Measurements from ENCODE around the gene NUP210.

- TF ChIP-seq SMC3 (IDR thresholded peaks at IDR 0.05; ENCODE audit: low read depth, low read length) (no peak), CTCF (IDR thresholded peaks at IDR 0.05) (no peak), ZBTB33 (IDR thresholded peaks at IDR 0.05; ENCODE audit: borderline replicate concordance, low read depth) (no peak), TAF1 (IDR thresholded peaks at IDR 0.05; ENCODE audit: borderline replicate concordance, low read depth, low read length) (no peak), EP300 (IDR thresholded peaks at IDR 0.05; ENCODE audit: borderline replicate concordance in 1 of 2, low read depth in 1 of 2, low read length in 1 of 2) (no peak), MAX (IDR thresholded peaks at IDR 0.05; ENCODE audit: low read depth) (no peak), REST (IDR thresholded peaks at IDR 0.05; ENCODE audit: low read depth, low read length) (no peak), ELF1 (IDR thresholded peaks at IDR 0.05) (no peak)
These were observed 120.5 kb downstream of the NUP210 start for GRCh38 chr3:13299531-13300155.

Measured in SK-N-SH (cell line).